ENCODE measurements around the gene THADA. TPM values are rescaled to one million over a fixed set of nuclear protein-coding genes. Genes with fewer than 3 reads are reported as not detected.

THADA gene
- total and polyA plus RNA-seq, 10 donors, result 14.2 to 51.3 (median 40.0) TPM

GRCh38 chr2:43196768-43197587 is 398.9 kb downstream of the THADA start:
- intact Hi-C loops (cut with DNase I; ENCODE audit: low total_unique reads), result no loop called here
- H3K36me3 ChIP-seq, result no peaks in the 10 kb centered on the region
- TF ChIP-seq CTCF (IDR thresholded peaks at IDR 0.05 in 8 of 11, conservative IDR thresholded peaks at IDR 0.05 in 3 of 11) (no peak), POLR2AphosphoS5 (IDR thresholded peaks at IDR 0.05) (no peak), POLR2A (IDR thresholded peaks at IDR 0.05) (no peak)
- no peaks in the 10 kb centered on the region for H3K9me3 ChIP-seq
- H3K4me3 ChIP-seq, result no peak overlapping the region
- peak overlapping the region in 7 of 8 donors; percentile 29 to 81 (median 56) for H3K27ac ChIP-seq
- 38 to 54% (median 43%) methylated on average over 12 of the region's 12 CpGs for WGBS, 5 donors
- DNase-seq, result no peak
- H3K4me1 ChIP-seq, result peaks cover 19 to 86% (median 60%) of the 10 kb centered on the region in 6 donors
- H3K27me3 ChIP-seq (replicated peaks in 1 of 7), result no peaks in the 10 kb centered on the region

GRCh38 chr2:43194121-43194869 is 401.5 kb downstream of the THADA start:
- no peak for DNase-seq
- H3K4me1 ChIP-seq, result peaks cover 19 to 86% (median 59%) of the 10 kb centered on the region in 6 donors
- intact Hi-C loops (cut with DNase I; ENCODE audit: low total_unique reads), result no loop called here

GRCh38 chr2:43193652-43194120 is 402.2 kb downstream of the THADA start:
- 43 to 62% (median 58%) methylated on average over 4 of the region's 4 CpGs for WGBS, 5 donors
- TF ChIP-seq CTCF (IDR thresholded peaks at IDR 0.05 in 8 of 11, conservative IDR thresholded peaks at IDR 0.05 in 3 of 11) (no peak), POLR2A (IDR thresholded peaks at IDR 0.05) (no peak), POLR2AphosphoS5 (IDR thresholded peaks at IDR 0.05) (no peak)
- H3K36me3 ChIP-seq, result no peaks in the 10 kb centered on the region
- peaks cover 19 to 91% (median 59%) of the 10 kb centered on the region in 6 donors for H3K4me1 ChIP-seq
- DNase-seq, result no peak
- H3K27me3 ChIP-seq (replicated peaks in 1 of 7), result no peaks in the 10 kb centered on the region
- intact Hi-C loops (cut with DNase I; ENCODE audit: low total_unique reads), result no loop called here
- H3K27ac ChIP-seq, result peak overlapping the region; percentile 63 to 90 (median 76)
- peak overlapping the region in 1 of 8 donors; percentile 46 for H3K4me3 ChIP-seq
- H3K9me3 ChIP-seq, result no peaks in the 10 kb centered on the region

More at GRCh38 chr2:43194121-43194869, 401.5 kb downstream of the THADA start:
- TF ChIP-seq CTCF (IDR thresholded peaks at IDR 0.05 in 8 of 11, conservative IDR thresholded peaks at IDR 0.05 in 3 of 11) (no peak), POLR2AphosphoS5 (IDR thresholded peaks at IDR 0.05) (no peak), POLR2A (IDR thresholded peaks at IDR 0.05) (no peak)
- 61 to 67% (median 63%) methylated on average over 13 of the region's 13 CpGs for WGBS, 5 donors
- no peaks in the 10 kb centered on the region for H3K27me3 ChIP-seq (replicated peaks in 1 of 7)
- H3K36me3 ChIP-seq, result no peaks in the 10 kb centered on the region
- peak overlapping the region in 1 of 8 donors; percentile 46 for H3K4me3 ChIP-seq
- peak overlapping the region; percentile 63 to 90 (median 76) for H3K27ac ChIP-seq
- no peaks in the 10 kb centered on the region for H3K9me3 ChIP-seq
